A673 (cell line): Measurements from ENCODE around the gene PWWP2B. TPM values are rescaled to one million over a fixed set of nuclear protein-coding genes. Genes with fewer than 3 reads are reported as not detected.
A peak's percentile ranks its signal among the peaks of the same experiment; 100 is the strongest.

Experiments
- BruUV-seq: library from RNA; stranded (reverse); fragments of 400-500 nt; replicated peaks from 2 replicates; lab custom pipeline; 2021; lab: Mats Ljungman, UMichigan
- CTCF ChIA-PET: fragments of 300-600 bp; sonication (Branson Sonifier 250); formaldehyde crosslinking; loops from one replicate; lab custom pipeline; 2022; ENCODE audit warnings: antibody characterized with exemption; lab: Charles Lee
- POLR2A ChIA-PET: fragments of 300-600 bp; sonication (Branson Sonifier 250); formaldehyde crosslinking; loops from one replicate; lab custom pipeline; 2022; ENCODE audit warnings: antibody characterized with exemption; ENCODE audit not compliant: low non-redundant PET; lab: Charles Lee
- DNase-seq: peaks from one replicate; pipeline ENCODE4 v3.0.0-alpha.2; 2015; ENCODE audit warnings: low spot score
- H3K27ac ChIP-seq: fragments of 200-600 bp; sonication (generic); 2 replicates; pipeline ENCODE4 v1.5.1; 2016; ENCODE audit warnings: mixed run types, low read depth, mild to moderate bottlenecking, mixed read lengths, antibody characterized with exemption, low read length; ENCODE audit not compliant: poor library complexity, severe bottlenecking
- H3K27me3 ChIP-seq: fragments of 200-600 bp; sonication (generic); replicated peaks from 2 replicates; pipeline ENCODE4 v1.6.1; 2017; ENCODE audit warnings: mixed run types, low read depth, mild to moderate bottlenecking, mixed read lengths, antibody characterized with exemption, low read length; ENCODE audit not compliant: insufficient read depth, poor library complexity
- H3K36me3 ChIP-seq: fragments of 200-600 bp; sonication (generic); 2 replicates; pipeline ENCODE4 v1.6.1; 2016; ENCODE audit warnings: mixed run types, mild to moderate bottlenecking, mixed read lengths, antibody characterized with exemption, low read length; ENCODE audit not compliant: insufficient read depth, poor library complexity, severe bottlenecking
- H3K4me1 ChIP-seq: fragments of 200-600 bp; sonication (generic); 2 replicates; pipeline ENCODE4 v1.6.1; 2017; ENCODE audit warnings: mixed run types, mild to moderate bottlenecking, mixed read lengths, antibody characterized with exemption, low read length; ENCODE audit not compliant: insufficient read depth, poor library complexity, severe bottlenecking
- H3K4me3 ChIP-seq: fragments of 200-600 bp; sonication (generic); 2 replicates; pipeline ENCODE4 v1.5.1; 2016; ENCODE audit warnings: low read depth, mixed run types, mild to moderate bottlenecking, mixed read lengths, low read length; ENCODE audit not compliant: poor library complexity, severe bottlenecking
- H3K9me3 ChIP-seq: fragments of 200-600 bp; sonication (generic); 2 replicates; pipeline ENCODE4 v1.6.1; 2016; ENCODE audit warnings: mixed run types, low read depth, mild to moderate bottlenecking, mixed read lengths, antibody characterized with exemption, low read length; ENCODE audit not compliant: poor library complexity, severe bottlenecking
- EZH2 ChIP-seq: fragments of 200-600 bp; sonication (generic); IDR thresholded peaks from 2 replicates; pipeline ENCODE4 v1.6.1; 2017; ENCODE audit warnings: borderline replicate concordance, low read depth, mild to moderate bottlenecking, mixed read lengths, antibody characterized with exemption, low read length; ENCODE audit not compliant: poor library complexity, severe bottlenecking
- intact Hi-C: fragments of 100-400 bp; cut with micrococcal nuclease; formaldehyde crosslinking; loops from one replicate; pipeline ENCODE4 v1.10.0; 2022; ENCODE audit not compliant: unreplicated experiment
- total RNA-seq: library from RNA; stranded (reverse); gene quantifications from 2 replicates; pipeline ENCODE4 v1.2.3, GENCODE V29; 2021
- TF ChIP-seq, protein P1 (sequence below): fragments of 300-800, 200-600 bp; sonication (generic); conservative IDR thresholded peaks from 2 replicates; pipeline ENCODE4 v1.5.1; 2017; ENCODE audit warnings: low read depth, mild to moderate bottlenecking, antibody characterized with exemption, low read length, moderate library complexity, mixed read lengths

The PWWP2B gene
- total RNA-seq, 1 experiment from 2014 or later = 18.6 TPM

DNA sequence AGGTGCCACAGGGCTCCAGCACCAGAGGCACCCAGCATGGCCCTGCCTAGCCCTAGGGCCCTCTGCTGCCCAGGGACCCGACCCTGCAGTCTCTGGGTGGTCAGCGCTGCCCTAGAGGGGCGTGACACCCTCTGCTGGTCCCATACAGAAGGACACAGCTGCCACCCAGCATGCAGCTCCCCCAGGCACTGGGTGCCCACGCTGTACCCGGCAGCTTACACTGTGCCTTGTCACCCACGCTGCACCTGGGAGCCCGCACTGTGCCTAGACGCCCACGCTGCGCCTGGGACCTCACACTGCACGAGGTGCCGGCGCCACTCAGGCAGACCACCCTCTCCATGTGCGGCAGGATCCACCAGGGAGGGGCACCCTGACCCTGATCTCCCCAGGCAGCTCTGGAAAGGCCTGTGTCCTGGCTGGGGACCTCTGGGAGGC, 55.2 kb downstream of the PWWP2B start:
- Histone ChIP-seq H3K4me1 (peaks cover 26% of the 10 kb centered on the region), H3K36me3 (no peaks in the 10 kb centered on the region), H3K4me3 (no peak overlapping the region), H3K27ac (peak overlapping the region; percentile 42), H3K27me3 (no peaks in the 10 kb centered on the region), H3K9me3 (no peaks in the 10 kb centered on the region)
- TF ChIP-seq, protein P1, sequence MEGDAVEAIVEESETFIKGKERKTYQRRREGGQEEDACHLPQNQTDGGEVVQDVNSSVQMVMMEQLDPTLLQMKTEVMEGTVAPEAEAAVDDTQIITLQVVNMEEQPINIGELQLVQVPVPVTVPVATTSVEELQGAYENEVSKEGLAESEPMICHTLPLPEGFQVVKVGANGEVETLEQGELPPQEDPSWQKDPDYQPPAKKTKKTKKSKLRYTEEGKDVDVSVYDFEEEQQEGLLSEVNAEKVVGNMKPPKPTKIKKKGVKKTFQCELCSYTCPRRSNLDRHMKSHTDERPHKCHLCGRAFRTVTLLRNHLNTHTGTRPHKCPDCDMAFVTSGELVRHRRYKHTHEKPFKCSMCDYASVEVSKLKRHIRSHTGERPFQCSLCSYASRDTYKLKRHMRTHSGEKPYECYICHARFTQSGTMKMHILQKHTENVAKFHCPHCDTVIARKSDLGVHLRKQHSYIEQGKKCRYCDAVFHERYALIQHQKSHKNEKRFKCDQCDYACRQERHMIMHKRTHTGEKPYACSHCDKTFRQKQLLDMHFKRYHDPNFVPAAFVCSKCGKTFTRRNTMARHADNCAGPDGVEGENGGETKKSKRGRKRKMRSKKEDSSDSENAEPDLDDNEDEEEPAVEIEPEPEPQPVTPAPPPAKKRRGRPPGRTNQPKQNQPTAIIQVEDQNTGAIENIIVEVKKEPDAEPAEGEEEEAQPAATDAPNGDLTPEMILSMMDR = no peak
- no peak for TF ChIP-seq EZH2
- intact Hi-C loops = loop anchor here (2.0 kb wide), 1 partner anchor 63 kb away; no protein-coding TSS in a partner anchor
- DNase-seq = no peak
- no TSS peak for BruUV-seq
- POLR2A ChIA-PET = no interaction called here
- CTCF ChIA-PET = interaction anchor here (1.2 kb wide), 1 partner anchor 9 kb away, joined by 3 read pairs; no protein-coding TSS in a partner anchor

DNA sequence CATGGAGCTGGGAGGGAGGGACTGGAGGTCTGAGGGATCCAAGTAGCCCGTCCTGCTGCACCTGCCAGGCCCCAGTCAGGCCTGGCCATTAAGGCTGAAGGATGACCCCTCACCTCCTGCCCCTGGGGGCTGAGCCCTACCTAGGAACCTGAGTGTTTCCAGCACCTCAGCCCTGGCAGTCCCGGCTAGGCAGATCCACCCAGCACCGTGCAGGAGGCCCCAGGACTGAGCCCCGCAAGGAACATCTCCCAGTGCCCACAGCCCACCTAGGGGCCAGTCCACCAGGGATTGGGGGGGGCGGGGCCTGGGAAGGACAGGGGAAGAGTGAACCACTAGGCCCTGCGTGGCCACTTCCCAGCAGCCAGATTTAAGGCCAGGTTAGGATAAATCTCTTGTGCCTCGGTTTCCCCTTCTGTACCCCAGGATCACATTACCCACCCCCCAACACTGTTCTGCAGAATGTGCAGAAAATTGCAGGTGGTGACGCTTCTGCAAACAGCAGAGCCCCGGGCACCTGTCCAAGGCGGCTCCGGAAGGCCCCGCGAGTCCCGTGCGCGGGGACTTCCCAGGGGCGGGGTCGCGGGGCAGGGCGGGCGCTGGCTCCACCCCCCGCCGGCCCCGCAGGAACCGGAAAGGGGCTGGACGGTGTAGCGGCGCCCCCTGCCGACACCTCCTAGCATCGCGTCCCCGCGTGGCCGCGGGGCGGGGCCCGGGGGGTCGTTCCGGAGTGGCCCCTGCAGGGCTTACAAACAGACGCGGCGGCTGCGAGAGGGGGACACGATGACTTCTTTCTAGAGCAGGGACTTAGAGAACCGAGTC, 55.9 kb downstream of the PWWP2B start:
- DNase-seq = peak; percentile 82
- no peaks in the 10 kb centered on the region for H3K9me3 ChIP-seq
- no peak for TF ChIP-seq EZH2
- TF ChIP-seq, protein P1 = peak; percentile 83
- no peaks in the 10 kb centered on the region for H3K27me3 ChIP-seq
- intact Hi-C loops = loop anchor here (1.0 to 2.0 kb wide), 2 partner anchors 64 to 230 kb away; no protein-coding TSS in a partner anchor
- H3K27ac ChIP-seq = peak overlapping the region; percentile 42
- peaks cover 19% of the 10 kb centered on the region for H3K4me1 ChIP-seq
- no peaks in the 10 kb centered on the region for H3K36me3 ChIP-seq
- POLR2A ChIA-PET = no interaction called here
- peak overlapping the region; percentile 13 for H3K4me3 ChIP-seq
- BruUV-seq = no TSS peak
- CTCF ChIA-PET = interaction anchor here (1.2 kb wide), 1 partner anchor 9 kb away, joined by 3 read pairs; no protein-coding TSS in a partner anchor

DNA sequence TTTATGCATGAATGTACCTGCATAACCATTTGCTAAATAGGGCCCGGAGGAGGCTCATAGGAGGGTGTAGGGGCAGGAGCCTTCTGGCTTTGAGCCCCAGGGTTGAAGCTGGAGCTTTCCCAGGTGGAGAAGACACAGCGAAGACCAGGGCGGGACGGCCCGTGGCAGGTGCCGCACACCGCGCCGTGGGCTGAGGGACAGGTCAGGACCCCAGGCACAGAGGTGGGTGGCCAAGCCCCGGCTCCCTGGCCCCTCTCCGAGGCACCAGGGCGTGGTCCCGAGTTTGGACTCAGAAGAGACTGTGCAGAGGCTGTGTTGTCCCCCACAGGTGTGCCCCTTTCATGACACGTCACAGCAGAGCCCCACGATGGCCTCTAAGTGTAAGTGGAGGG, 56.5 kb downstream of the PWWP2B start:
- DNase-seq = no peak
- Histone ChIP-seq H3K27me3 (no peaks in the 10 kb centered on the region), H3K9me3 (no peaks in the 10 kb centered on the region), H3K27ac (no peak overlapping the region), H3K4me1 (peaks cover 15% of the 10 kb centered on the region), H3K4me3 (peak overlapping the region; percentile 13), H3K36me3 (no peaks in the 10 kb centered on the region)
- TF ChIP-seq, protein P1 = no peak
- TF ChIP-seq EZH2 = no peak
- intact Hi-C loops = loop anchor here (1.0 to 2.0 kb wide), 2 partner anchors 65 to 230 kb away; no protein-coding TSS in a partner anchor
- ChIA-PET POLR2A (no interaction called here), CTCF (interaction anchor here (0.6 kb wide), 1 partner anchor 146 kb away, joined by 4 read pairs; the partner anchor contains the start of gene STK32C)
- BruUV-seq = no TSS peak
